NCI-H2081 (cell line): Measurements from ENCODE around the gene EYA2.

Experiments used
- DNase-seq, 2 experiments: peaks; one replicate each; lab custom pipeline; 2025; lab: John Stamatoyannopoulos, UW

EYA2 gene

DNA sequence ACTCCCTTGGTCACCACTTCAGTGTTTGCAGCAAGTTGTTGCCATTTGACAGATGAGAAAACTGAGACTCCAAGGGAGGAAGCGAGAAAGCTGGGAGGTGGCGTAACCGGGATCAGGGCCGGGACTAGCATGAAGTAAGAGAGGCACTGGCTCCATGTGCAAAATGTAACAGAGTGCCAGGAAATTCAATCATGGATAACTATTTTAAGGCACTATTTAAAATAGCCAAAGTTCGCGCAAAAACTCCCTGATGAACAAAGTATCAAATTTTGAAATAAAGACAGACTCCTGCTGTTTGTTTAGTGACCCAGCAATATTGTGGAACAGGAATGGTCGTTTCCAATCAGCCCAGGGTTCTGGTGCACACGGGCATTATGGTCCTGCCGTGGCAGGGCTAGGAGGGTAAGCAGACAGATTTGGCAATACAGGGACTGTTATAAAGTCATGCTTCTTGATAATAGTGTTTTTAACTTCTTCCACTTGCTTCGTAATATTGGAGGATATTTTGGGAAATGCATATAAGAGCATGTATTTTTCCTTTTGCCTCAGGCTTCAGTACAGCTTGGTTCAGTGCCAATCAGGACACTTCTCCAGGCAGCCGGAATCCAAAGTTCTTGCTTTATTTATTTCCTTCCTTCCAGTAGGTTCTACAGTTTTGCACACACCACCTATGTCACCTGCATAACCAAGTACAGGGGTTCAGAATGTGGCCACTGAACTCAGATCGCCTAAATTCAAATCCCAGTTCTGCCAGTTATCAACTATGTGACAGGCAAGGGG lies 141.6 kb downstream of the EYA2 start:
- DNase-seq, result no peak

DNA sequence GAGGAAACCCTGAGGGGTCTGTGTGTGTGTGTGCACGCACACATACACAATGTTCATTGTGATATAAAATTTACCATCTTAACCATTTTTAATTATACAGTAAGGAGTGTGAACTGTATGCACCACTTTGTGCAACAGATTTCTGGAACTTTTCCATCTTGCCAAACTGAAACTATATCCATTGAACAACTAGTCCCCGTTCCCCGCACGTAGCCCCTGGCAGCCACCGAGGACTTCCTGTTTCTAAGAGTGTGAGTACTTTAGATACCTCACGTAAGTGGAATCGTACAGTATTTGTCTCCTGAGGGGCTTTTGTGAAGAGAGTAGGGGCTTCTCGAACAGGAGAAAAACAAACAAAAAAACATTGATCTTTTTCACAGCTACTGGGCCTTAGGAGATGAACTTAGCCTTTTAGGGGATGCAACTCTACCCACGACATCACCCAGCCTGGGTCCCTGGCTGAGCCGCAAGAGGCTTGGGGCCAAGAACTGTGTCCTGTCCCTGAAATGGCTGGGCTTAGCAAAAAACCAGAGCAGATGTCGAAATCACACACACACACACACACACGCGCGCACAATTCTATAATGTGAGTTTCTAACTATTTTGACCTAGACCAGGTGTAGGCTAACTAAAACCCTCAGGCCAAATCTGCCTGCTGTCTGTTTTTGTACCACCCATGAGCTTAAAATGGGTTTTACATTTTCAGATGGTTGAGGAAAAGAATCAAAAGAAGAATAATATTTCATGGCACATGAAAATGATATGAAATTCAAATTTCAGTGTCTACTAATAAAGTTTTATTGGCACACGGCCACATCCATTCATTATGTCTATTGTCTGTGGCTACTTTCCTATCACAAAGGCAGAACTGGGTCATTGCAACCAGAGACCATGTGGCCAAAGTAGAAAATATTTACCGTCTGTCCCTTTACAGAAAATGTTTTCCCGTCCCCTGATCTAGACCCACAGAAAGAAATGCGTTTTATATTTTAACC lies 144.2 kb downstream of the EYA2 start:
- no peak for DNase-seq

DNA sequence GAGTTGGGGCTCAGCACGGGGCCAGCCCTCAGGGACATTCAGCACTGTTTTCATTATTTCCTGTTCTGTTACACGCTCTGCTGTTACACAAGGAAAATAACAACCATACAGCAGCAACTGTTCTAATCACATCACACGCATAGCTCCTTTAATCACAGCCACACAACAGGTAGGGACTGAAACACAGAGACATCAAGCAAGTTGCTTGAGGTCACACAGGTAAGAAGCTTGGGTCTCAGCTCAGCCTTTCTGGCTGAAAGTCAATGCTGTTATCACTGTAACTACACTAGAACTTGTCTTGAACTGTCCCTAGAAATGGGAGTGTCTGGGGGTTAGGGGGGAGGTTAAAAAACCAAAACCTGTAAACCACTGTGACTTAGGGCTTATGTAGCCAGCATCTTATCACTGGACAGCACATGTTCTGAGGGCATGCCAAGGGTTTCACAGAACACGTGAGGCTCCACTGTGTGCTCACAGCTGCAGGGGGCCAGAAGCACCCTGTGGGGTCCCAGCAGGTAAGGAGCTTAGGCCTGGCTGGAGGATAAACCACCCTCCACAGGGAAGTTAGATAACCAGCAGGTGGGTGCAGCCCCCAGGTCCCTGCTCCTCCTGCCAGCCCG lies 146.0 kb downstream of the EYA2 start:
- no peak for DNase-seq

DNA sequence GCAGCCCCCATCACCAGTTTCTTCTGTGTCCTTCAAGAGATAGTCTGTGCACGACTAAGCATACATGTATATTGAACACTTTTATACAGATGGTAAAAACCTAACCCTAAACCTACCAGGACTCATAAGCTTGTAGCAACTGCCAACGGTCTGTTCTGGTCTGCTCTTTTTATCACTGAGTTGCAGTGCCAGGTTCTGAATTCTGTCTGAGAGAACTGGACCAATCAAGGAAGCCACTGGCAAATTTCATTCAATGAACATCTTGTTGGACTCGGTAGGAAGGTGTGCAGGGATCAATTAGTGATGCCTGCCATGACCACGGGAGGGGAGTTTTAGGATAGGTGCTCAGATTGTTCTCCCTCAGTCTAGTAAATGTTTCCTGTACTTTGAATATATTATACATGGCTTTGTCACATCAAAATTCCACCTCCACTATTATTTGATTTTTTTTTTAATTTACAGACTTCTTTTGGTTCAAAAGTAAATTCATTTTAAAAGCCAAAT lies 146.8 kb downstream of the EYA2 start:
- DNase-seq, result no peak

DNA sequence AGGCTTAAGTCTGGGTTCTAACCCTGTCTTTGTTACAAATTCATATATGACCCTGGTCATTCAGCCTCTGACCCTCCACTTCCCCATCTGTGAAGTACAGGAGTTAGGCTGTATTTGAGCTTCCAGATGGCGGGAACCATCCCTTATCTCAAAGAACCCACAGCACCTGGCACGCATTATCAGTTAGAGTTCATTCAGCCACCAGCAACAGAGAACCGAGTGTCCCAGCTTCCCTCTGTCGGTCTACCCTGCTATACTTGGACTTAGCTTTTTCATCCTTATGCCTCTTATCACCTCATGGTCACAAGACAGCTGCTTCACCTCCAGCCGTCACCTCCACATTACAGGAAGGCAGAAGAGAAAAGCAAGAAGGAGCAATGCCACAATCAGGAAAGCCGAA lies 147.8 kb downstream of the EYA2 start:
- no peak for DNase-seq

DNA sequence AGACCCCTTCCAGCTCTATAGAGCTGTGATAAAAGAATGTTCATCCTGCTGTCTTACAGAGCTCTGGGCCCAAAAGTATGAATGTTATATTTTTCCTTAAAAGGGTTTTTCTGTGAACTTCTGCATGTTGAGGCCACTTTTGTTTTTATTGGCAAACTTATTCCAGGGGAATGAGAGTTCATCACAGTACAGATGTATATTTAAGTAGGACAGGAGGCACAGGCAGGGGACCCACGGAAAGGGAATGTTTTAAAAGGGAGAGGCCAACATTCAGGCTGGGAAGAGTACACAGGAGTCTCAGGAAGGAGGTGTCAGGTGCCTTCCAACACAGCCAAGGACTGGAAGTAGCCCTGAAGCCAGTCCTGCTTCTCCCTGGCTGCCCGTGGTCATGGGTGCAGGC lies 148.4 kb downstream of the EYA2 start:
- no peak for DNase-seq

DNA sequence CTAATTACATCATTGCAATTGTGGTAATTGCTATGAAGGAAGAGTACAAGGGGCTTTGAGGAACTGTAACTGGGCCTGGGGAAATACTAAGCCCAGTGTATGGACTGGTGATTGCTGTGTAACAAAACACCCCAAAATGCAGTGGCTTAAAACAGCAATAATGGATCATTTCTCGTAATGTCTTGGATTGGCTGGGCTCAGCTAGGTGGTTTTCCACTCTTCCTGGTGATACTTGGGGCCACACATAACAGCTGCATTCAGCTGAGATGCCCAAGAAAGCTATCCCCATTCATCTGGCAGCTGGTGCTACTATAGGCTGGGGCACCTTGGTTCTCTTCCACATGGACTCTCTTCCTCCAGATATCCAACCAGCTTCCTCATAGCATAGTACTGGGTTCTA lies 150.3 kb downstream of the EYA2 start:
- DNase-seq, result no peak

DNA sequence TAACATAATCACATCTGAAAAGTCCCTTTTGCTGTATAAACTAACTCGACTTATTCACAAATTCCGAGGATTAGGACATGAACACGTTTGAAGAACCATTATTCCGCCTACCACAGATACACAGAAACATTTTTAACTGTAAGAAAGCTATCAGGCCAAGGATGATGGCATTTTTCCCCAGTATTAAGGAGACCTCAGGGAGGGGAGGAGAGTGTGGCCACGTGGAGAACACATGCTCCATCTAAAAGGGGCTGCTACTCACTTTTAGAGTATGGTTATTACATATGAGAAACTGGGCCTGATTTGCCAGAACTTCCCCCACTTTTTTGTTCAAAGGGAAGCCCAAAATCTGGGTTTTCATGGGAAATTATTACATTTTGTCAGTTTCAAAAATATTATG lies 153.4 kb downstream of the EYA2 start:
- DNase-seq, result no peak

DNA sequence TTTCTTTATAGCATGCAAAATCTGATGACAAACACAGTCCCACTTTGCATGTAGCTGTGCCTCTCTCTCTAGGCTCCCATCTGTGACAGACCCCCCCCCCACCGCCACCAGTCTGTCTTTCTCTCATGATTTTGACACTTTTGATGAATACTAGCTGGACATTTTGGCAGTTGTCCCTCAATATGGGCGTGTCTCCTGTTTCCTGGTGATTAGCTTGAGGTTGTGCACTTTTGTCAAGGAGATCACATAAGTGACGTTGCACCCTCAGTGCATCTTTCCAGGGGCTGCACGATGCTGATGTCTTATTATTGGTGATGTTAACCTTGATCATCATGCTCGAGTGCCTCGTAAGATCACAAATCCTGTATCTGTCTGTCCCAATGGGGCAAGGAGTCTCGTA lies 155.1 kb downstream of the EYA2 start:
- DNase-seq, result no peak

DNA sequence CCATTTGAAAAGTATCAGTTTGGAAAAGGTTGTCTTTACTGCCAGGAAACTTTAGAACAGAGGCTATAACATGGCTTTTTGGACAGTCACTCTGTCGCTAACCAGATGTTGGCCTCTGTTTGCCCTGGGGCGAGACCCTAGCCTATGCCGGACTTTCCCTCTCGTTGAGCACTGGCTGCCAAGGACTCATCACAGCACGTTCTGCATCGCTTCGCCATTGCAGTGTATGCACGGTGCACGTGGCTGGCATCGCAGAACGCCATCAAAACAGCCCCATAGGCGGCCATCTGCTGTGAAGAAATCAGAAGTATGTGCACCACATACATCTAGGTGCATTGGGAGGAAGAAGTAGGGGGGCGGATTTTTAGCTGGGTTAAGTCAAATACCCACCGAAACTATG lies 156.4 kb downstream of the EYA2 start:
- no peak for DNase-seq

DNA sequence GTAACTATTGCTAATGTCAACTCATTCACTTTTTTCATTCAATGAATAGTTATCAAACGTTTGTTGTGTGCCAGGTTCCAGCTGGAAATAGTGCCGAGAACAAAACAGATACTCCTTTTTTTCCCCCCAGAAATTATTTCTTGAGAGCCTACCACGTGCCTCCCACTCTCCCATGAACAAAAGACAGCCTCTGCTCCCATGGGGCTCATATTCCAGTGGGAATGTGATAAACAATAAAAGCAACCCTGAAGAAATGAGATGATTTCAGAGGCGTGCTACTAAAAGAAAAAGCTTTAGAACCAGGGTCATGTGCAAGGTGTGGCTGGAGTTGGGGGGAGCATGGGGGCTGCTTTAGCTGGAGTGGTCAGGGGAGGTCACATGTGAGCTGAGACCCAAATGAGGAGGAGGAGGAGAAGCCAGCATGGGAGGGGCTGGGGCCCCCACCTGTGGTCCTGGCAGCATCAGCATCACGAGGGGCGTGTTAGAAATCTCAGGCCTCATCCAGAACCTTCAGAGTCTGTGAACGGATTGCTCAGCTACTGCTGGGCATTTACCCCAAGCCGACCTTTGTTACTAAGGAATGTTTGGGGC lies 157.4 kb downstream of the EYA2 start:
- no peak for DNase-seq

DNA sequence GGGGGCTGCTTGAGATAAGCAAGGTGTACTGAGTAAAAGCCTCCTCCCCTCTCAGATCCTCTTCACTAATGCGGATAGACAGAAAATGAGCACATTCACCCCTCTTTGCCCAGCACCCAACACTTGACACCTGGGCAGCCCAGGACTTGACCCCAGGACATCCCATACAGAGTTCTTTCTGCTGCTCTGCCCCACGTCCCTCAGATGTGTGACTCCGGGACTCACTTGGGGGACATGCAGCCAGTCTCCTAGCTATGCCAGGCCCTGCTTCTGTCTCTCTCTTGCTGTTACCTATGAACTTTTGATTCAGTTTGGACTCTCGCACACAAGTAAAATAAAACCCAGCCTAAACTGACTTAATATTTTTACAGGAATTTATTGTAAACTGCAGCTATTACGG lies 159.9 kb downstream of the EYA2 start:
- no peak for DNase-seq

DNA sequence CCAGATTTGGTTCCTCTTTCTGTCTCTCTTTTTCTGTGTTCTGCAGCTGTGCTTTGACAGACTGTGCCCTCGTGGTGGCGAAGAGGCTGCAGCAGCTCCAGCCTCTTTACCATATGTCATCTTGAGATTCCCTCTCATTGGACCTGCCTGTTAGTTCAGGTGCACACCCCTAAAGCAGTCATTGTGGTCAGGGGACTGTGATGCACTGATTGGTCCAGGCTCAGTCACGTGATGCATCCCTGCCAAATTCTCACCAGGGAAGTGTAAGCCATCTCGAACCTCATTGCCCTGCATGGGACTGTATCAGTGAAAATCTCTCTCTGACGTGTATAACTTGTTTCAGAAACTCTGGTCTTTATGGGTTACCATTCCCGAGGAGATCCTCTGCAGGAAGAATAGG lies 160.3 kb downstream of the EYA2 start:
- no peak for DNase-seq

DNA sequence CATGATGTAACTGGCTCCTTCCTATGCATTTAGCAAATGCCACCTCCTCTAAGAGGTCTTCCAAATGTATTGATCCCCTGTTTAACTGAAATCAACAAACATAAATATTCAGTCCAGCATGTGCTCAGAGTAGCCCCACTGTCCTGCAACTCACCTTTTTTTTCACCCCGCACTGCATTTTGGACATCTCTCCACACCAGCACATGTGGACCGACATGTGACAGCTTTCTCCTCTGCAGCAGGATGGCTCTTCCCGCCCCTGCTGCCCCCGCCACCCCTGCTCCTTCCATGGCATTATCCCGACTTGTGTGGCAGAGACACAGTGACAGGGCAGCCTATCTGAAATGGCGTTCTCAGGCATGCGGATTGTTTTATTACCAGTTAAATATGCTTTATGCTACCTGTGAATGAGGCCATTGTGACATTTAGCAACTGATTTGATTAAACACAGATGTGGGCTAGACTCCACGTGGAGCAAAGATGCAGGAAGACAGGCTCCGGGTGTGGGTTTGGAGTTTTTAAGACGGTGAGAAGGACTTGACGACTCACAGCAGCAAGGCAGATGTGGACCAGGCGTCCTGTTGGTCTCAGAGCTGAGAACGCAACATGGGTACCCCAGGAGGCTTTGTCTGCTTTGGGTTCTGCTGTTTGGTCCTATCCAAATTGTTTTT lies 161.2 kb downstream of the EYA2 start:
- DNase-seq, result no peak

DNA sequence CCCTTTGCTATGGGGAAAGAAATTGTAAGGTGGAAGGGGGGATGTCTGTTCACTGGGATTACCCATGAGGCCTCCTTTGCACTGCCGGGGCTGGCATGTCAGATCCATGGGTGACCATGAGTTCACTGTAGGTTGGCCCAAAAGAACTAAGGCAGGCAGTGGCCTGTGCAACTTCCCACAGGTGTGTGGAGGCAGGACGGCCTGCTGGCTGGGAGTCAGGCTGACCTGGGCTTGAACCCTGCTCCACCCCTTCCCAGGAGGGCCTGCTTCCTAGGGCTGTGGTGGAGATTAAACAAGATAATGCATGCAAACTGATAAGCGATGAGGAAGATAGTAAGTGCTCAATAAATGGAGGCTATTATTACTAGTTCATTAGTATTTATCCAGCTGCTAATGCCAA lies 163.0 kb downstream of the EYA2 start:
- DNase-seq, result no peak

DNA sequence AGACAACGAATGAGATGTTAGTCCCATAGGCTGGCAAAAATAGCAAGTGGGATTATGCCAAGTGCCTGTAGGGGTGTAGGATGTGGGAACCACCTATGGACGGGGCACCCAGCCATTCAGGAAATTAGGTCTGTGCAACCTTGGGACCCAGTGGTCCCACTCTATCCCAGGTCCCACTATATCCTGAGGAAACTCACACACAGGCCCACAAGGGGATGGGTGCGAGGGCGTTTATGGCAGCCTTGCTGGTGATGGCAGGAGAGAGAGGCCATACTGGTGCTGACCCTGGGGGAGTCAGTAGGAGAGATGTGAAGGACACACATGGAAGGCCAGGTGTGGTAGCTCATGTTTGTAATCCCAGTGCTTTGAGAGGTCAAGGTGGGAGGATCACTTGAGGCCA lies 163.6 kb downstream of the EYA2 start:
- no peak for DNase-seq

DNA sequence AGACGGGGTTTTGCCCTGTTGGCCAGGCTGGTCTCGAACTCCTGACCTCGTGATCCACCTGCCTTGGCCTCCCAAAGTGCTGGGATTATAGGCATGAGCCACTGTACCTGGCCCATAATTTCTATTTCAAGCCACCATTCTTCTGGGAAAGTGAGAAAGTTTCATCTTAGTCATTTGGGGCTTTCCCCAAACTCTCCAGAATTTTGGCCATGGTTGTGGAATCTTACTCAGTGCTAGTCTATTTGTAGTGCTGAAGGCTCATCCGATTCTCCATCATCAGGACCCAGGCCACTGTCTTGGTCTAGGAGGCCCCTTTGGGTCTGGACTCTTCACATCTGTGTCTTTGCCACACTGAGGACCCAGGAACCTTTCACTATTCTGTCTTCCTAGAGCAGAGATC lies 164.9 kb downstream of the EYA2 start:
- DNase-seq, result no peak

DNA sequence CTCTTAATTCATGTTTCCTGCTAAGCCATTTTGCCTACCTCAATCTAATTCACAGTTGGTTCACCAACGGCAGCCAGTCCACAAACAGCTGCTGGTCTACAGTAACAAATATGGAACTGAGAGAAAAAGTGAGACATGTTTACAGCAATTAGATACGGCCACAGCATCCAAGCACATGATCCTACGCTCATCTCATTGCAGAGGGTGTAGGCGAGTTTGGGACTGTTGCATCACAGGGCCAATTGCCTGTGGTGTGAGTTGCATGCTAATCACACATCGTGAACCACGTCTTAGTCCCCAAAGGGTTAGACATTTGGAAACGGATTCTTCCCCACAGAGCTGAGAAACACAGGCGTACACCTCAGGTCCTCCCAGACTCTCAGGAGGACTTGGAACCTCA lies 166.9 kb downstream of the EYA2 start:
- no peak for DNase-seq

DNA sequence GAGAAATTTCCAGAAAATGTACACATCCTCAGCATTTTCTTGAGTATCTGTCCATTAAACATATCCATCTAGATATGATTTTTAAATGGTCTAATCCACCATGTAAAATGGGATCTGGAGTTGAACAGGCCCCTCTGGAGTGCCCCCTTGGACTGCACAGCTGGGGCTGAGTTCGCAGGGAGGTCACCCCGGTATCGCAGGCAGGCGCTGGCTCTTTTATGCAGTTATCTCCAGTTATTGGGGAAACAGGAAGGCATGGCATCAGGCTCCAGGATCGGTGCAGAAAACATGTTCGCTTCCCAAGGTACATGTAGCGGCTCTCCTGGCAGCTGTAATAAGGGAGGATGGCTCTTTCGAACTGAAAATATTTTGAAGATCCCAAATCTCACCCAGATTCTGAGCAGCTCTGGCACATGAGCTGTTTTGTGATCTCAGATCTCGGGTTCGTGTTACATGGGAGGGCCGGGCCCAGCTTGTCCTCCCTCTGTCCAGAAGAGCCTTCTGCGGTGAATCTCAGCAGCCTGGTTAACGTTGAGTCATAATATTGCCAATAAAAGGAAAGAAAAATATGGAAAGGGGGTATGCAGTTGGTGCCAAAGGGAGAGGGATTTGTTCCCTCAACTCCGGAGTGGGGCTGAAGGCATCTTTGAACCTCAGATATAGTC lies 167.7 kb downstream of the EYA2 start:
- DNase-seq, result no peak

DNA sequence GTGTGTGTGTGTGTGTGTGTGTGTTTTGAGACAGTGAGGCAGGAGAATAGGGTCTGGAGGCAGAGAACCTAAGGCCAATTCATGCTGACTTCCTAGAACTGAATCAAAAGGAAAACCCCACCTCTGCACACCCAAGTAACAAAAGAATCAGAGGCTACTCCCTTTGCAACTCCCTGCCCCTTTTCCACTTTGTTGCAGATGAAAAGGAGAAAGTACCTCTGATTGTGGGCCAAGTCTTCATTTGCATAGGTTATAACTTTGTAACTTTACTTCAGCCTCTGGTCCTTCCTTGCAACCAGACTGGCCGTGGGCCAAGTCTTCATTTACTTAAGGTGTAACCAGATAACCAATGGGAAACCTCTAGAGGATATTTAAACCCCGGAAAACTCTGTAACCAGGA lies 168.8 kb downstream of the EYA2 start:
- no peak for DNase-seq

DNA sequence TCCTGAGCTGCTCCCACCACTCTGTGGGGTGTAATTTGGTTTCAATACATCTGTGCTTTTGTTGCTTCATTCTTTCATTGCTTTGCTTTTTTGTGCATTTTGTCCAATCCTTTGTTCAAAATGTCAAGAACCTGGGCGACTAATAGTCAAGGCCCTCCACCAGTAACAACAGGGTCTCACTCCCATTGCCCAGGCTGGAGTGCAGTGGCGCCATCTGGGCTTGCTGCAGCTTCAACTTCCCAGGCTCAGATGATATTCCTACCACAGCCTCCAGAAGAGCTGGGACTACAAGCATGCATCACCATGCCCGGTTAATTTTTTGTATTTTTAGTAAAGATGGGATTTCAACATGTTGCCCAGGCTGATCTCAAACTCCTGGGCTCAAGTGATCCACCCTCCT lies 169.2 kb downstream of the EYA2 start:
- no peak for DNase-seq
